ENCODE measurements around the gene SGIP1.

Gene SGIP1

GRCh38 chr1:66685670-66686069 lies 151.7 kb downstream of the SGIP1 start:
- TF ChIP-seq CTCF (IDR thresholded peaks at IDR 0.05; ENCODE audit: insufficient read depth, low read depth, low read length, missing control alignments) = no peak
- DNase-seq (ENCODE audit: low read depth) = no peak

GRCh38 chr1:66686406-66686805 lies 152.5 kb downstream of the SGIP1 start:
- TF ChIP-seq CTCF (IDR thresholded peaks at IDR 0.05; ENCODE audit: insufficient read depth, low read depth, low read length, missing control alignments) = no peak
- no peak for DNase-seq (ENCODE audit: low read depth)
- no peak overlapping the region for H3K4me3 ChIP-seq (ENCODE audit: low read depth, low read length)

More at GRCh38 chr1:66685670-66686069, 151.7 kb downstream of the SGIP1 start:
- no peak overlapping the region for H3K4me3 ChIP-seq (ENCODE audit: low read depth, low read length)

GRCh38 chr1:66687358-66687757 lies 153.4 kb downstream of the SGIP1 start:
- DNase-seq (ENCODE audit: low read depth) = peak; percentile 33
- no peak for TF ChIP-seq CTCF (IDR thresholded peaks at IDR 0.05; ENCODE audit: insufficient read depth, low read depth, low read length, missing control alignments)
- H3K4me3 ChIP-seq (ENCODE audit: low read depth, low read length) = no peak overlapping the region

- no peak overlapping the region for H3K4me3 ChIP-seq (ENCODE audit: low read depth, low read length)
- TF ChIP-seq CTCF (IDR thresholded peaks at IDR 0.05; ENCODE audit: insufficient read depth, low read depth, low read length, missing control alignments) = no peak
- DNase-seq (ENCODE audit: low read depth) = no peak
Measured at GRCh38 chr1:66690666-66691381, 156.9 kb downstream of the SGIP1 start.

- H3K4me3 ChIP-seq (ENCODE audit: low read depth, low read length) = no peak overlapping the region
- no peak for DNase-seq (ENCODE audit: low read depth)
- no peak for TF ChIP-seq CTCF (IDR thresholded peaks at IDR 0.05; ENCODE audit: insufficient read depth, low read depth, low read length, missing control alignments)
Measured at GRCh38 chr1:66692681-66693080, 158.7 kb downstream of the SGIP1 start.

GRCh38 chr1:66693856-66694255 lies 159.9 kb downstream of the SGIP1 start:
- TF ChIP-seq CTCF (IDR thresholded peaks at IDR 0.05; ENCODE audit: insufficient read depth, low read depth, low read length, missing control alignments) = no peak
- DNase-seq (ENCODE audit: low read depth) = no peak
- no peak overlapping the region for H3K4me3 ChIP-seq (ENCODE audit: low read depth, low read length)

GRCh38 chr1:66695116-66695515 lies 161.2 kb downstream of the SGIP1 start:
- peak overlapping the region; percentile 47 for H3K4me3 ChIP-seq (ENCODE audit: low read depth, low read length)
- no peak for TF ChIP-seq CTCF (IDR thresholded peaks at IDR 0.05; ENCODE audit: insufficient read depth, low read depth, low read length, missing control alignments)
- DNase-seq (ENCODE audit: low read depth) = no peak
